ENCODE measurements around the gene CCDC138. TPM values are rescaled to one million over a fixed set of nuclear protein-coding genes. Genes with fewer than 3 reads are reported as not detected.

CCDC138 gene
- total and polyA plus RNA-seq, 2 of the 13 experiments (the other 11 are each of a cell fraction or from before 2014, with no cell fraction given) = 5.6 to 32.5 TPM

DNA sequence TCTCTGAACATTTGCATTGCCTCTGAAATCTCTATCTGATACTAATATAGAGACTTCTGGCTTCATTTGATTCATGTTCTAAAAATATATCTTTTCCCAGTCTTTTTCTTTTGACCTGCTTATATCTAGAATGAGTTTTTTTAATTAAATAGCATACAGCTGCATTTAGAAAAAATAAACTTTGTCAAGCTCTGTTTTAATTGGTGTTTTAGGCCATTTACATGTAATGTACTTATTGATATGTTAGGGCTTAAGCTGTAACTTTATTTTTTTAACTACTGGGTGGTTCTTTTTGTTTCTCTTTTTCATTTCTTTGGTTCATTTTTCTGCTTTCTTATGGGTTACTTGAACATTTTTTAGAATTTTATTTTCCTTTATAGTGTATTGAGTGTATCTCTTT lies 54.9 kb downstream of the CCDC138 start:
- Histone ChIP-seq H3K36me3 (replicated peaks in 1 of 2; ENCODE audit: control insufficient read depth in 1 of 2, insufficient read depth in 2 of 2, low read length in 2 of 2) (peaks cover 2 to 27% of the 10 kb centered on the region in 2 experiments; a peak in 3 of 5 replicates), H3K4me1 (ENCODE audit: insufficient read depth, low read length) (no peaks in the 10 kb centered on the region), H3K4me2 (ENCODE audit: low read depth, low read length) (no peak overlapping the region), H3K79me2 (ENCODE audit: insufficient read depth, low read length) (no peaks in the 10 kb centered on the region), H3K9ac (ENCODE audit: insufficient read depth, low read depth, low read length) (no peak overlapping the region), H3K9me3 (ENCODE audit: low read length) (peaks cover 22% of the 10 kb centered on the region), H4K20me1 (ENCODE audit: insufficient read depth, low read length) (no peaks in the 10 kb centered on the region), H3K27me3 (ENCODE audit: control insufficient read depth in 1 of 2, insufficient read depth in 2 of 2, low read length in 2 of 2) (no peaks in the 10 kb centered on the region), H3K4me3 (replicated peaks in 1 of 3; ENCODE audit: insufficient read depth in 1 of 3, low read depth in 2 of 3, low read length in 3 of 3) (no peak overlapping the region), H3K27ac (ENCODE audit: extremely low read length, insufficient read depth, low read length) (no peak overlapping the region), H2AFZ (ENCODE audit: low read length) (no peak overlapping the region)
- ChIA-PET CTCF (ENCODE audit: low intra/inter-chr PET ratio, low total read pairs) (no interaction called here), POLR2A (no interaction called here)
- FAIRE-seq (no peak), DNase-seq (ENCODE audit: low spot score) (no peak), ATAC-seq (no peak)
- in situ Hi-C loops (cut with HindIII; ENCODE audit: extremely low pct_ligation_motif_present, low pct_unique_long_range_greater_than_20kb) (no loop called here), intact Hi-C loops (cut with micrococcal nuclease; ENCODE audit: unreplicated experiment) (no loop called here)
- no TSS peak for BruUV-seq (replicated peaks)
- TF ChIP-seq DNMT3B (CRISPR knock-in tag; conservative IDR thresholded peaks at IDR 0.05) (no peak), ZNF800 (CRISPR knock-in tag; IDR thresholded peaks at IDR 0.05) (no peak), SKI (IDR thresholded peaks at IDR 0.05; ENCODE audit: partially characterized antibody) (no peak), DR1 (CRISPR knock-in tag; IDR thresholded peaks at IDR 0.05) (no peak), LRRFIP1 (CRISPR knock-in tag; conservative IDR thresholded peaks at IDR 0.05) (no peak), ZNF615 (CRISPR knock-in tag; IDR thresholded peaks at IDR 0.05; ENCODE audit: borderline replicate concordance) (no peak), ETS1 (CRISPR knock-in tag; IDR thresholded peaks at IDR 0.05) (no peak), ZBTB46 (CRISPR knock-in tag; IDR thresholded peaks at IDR 0.05; ENCODE audit: borderline replicate concordance) (no peak), ZNF576 (CRISPR knock-in tag; IDR thresholded peaks at IDR 0.05) (no peak)
- TF ChIP-seq, protein P1, sequence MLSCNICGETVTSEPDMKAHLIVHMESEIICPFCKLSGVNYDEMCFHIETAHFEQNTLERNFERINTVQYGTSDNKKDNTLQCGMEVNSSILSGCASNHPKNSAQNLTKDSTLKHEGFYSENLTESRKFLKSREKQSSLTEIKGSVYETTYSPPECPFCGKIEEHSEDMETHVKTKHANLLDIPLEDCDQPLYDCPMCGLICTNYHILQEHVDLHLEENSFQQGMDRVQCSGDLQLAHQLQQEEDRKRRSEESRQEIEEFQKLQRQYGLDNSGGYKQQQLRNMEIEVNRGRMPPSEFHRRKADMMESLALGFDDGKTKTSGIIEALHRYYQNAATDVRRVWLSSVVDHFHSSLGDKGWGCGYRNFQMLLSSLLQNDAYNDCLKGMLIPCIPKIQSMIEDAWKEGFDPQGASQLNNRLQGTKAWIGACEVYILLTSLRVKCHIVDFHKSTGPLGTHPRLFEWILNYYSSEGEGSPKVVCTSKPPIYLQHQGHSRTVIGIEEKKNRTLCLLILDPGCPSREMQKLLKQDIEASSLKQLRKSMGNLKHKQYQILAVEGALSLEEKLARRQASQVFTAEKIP (CRISPR knock-in tag; IDR thresholded peaks at IDR 0.05; ENCODE audit: borderline replicate concordance) = no peak
- TF ChIP-seq, protein P2, sequence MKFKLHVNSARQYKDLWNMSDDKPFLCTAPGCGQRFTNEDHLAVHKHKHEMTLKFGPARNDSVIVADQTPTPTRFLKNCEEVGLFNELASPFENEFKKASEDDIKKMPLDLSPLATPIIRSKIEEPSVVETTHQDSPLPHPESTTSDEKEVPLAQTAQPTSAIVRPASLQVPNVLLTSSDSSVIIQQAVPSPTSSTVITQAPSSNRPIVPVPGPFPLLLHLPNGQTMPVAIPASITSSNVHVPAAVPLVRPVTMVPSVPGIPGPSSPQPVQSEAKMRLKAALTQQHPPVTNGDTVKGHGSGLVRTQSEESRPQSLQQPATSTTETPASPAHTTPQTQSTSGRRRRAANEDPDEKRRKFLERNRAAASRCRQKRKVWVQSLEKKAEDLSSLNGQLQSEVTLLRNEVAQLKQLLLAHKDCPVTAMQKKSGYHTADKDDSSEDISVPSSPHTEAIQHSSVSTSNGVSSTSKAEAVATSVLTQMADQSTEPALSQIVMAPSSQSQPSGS (CRISPR knock-in tag; IDR thresholded peaks at IDR 0.05) = no peak
- TF ChIP-seq, protein P3, sequence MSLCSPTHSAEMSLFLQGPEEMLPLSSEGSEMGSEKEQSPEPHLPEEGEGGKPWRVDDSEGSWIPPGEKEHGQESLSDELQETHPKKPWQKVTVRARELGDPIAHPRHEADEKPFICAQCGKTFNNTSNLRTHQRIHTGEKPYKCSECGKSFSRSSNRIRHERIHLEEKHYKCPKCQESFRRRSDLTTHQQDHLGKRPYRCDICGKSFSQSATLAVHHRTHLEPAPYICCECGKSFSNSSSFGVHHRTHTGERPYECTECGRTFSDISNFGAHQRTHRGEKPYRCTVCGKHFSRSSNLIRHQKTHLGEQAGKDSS (CRISPR knock-in tag; IDR thresholded peaks at IDR 0.05; ENCODE audit: borderline replicate concordance, low read depth) = no peak

Data from HepG2 (cell line).